Smooth muscle cell (in vitro differentiated cells): ENCODE data around the gene NDUFC1. TPM values are rescaled to one million over a fixed set of nuclear protein-coding genes. Genes with fewer than 3 reads are reported as not detected.
"Not testable (repeated sequence)": the region's sequence is repeated elsewhere in the genome, so short reads cannot be mapped to it uniquely, and the experiment has no call there.

Experiments used
- DNase-seq: peaks from one replicate; lab custom pipeline; 2025; ENCODE audit not compliant: unreplicated experiment; lab: John Stamatoyannopoulos, UW
- H2AFZ ChIP-seq: fragments of 200-600 bp; sonication (generic); 2 replicates; pipeline ENCODE4 v1.6.0; 2016; ENCODE audit warnings: antibody characterized with exemption, low read depth, mild to moderate bottlenecking
- H3F3A ChIP-seq: fragments of 200-600 bp; sonication (generic); 2 replicates; pipeline ENCODE4 v1.6.0; 2017; ENCODE audit warnings: antibody characterized with exemption, low read depth
- H3K27ac ChIP-seq: fragments of 200-600 bp; sonication (generic); 2 replicates; pipeline ENCODE4 v1.5.1; 2016; ENCODE audit warnings: low read depth, mild to moderate bottlenecking
- H3K27me3 ChIP-seq: fragments of 200-600 bp; sonication (generic); 2 replicates; pipeline ENCODE4 v1.6.1; 2016; ENCODE audit warnings: low read depth, mild to moderate bottlenecking
- H3K36me3 ChIP-seq: fragments of 200-600 bp; sonication (generic); 2 replicates; pipeline ENCODE4 v1.5.1; 2016; ENCODE audit warnings: low read depth
- H3K4me1 ChIP-seq: fragments of 200-600 bp; sonication (generic); 2 replicates; pipeline ENCODE4 v1.5.1; 2016; ENCODE audit warnings: low read depth
- H3K4me2 ChIP-seq: fragments of 200-600 bp; sonication (generic); 2 replicates; pipeline ENCODE4 v1.6.0; 2016; ENCODE audit warnings: mild to moderate bottlenecking
- H3K4me3 ChIP-seq: fragments of 200-600 bp; sonication (generic); 2 replicates; pipeline ENCODE4 v1.5.1; 2016; ENCODE audit warnings: mild to moderate bottlenecking
- H3K79me2 ChIP-seq: fragments of 200-600 bp; sonication (generic); 2 replicates; pipeline ENCODE4 v1.6.0; 2016; ENCODE audit warnings: low read depth, mild to moderate bottlenecking
- H3K9ac ChIP-seq: fragments of 200-600 bp; sonication (generic); 2 replicates; pipeline ENCODE4 v1.6.0; 2016; ENCODE audit warnings: low read depth
- H3K9me3 ChIP-seq: fragments of 200-600 bp; sonication (generic); replicated peaks from 2 replicates; pipeline ENCODE4 v1.5.1; 2016; ENCODE audit warnings: low read depth
- H4K20me1 ChIP-seq: fragments of 200-600 bp; sonication (generic); 2 replicates; pipeline ENCODE4 v1.6.0; 2016; ENCODE audit warnings: low read depth
- CTCF ChIP-seq: fragments of 200-600 bp; sonication (generic); IDR thresholded peaks from 2 replicates; pipeline ENCODE4 v1.5.1; 2017; ENCODE audit warnings: borderline replicate concordance, mild to moderate bottlenecking, antibody characterized with exemption; ENCODE audit not compliant: insufficient read depth, poor library complexity, severe bottlenecking
- WGBS: methylation state at CpG from one replicate; pipeline ENCODE4 v1.1.7; 2016; ENCODE audit warnings: low lambda C conversion rate; 5-methylcytosine and 5-hydroxymethylcytosine counted together
- polyA plus RNA-seq: library from polyadenylated mRNA; unstranded; fragments of >200 nt; fragmentation: Nextera tagmentation; extraction: Ambion mirVana; gene quantifications from 2 replicates; pipeline ENCODE4 v1.2.1, GENCODE V29; 2016
- total RNA-seq: library from RNA; depleted of rRNA; stranded (reverse); fragments of >200 nt; gene quantifications from 2 replicates; pipeline ENCODE4 v1.2.3, GENCODE V29; 2014

NDUFC1 gene
- total and polyA plus RNA-seq, 2 experiments from 2014 or later: 56.8 to 169 TPM

GRCh38 chr4:139266583-139267257 lies 35.6 kb downstream of the NDUFC1 start:
- H3K4me3 ChIP-seq: peak overlapping the region; percentile 55
- H3F3A ChIP-seq: no peaks in the 10 kb centered on the region
- H3K9ac ChIP-seq: peak overlapping the region; percentile 23
- H4K20me1 ChIP-seq: no peaks in the 10 kb centered on the region
- no peak for TF ChIP-seq CTCF
- H3K4me2 ChIP-seq: peak overlapping the region; percentile 83
- no peaks in the 10 kb centered on the region for H3K9me3 ChIP-seq
- H3K27me3 ChIP-seq: no peaks in the 10 kb centered on the region
- H2AFZ ChIP-seq: peak overlapping the region; percentile 75
- H3K36me3 ChIP-seq: no peaks in the 10 kb centered on the region
- no peaks in the 10 kb centered on the region for H3K79me2 ChIP-seq
- peaks cover 8% of the 10 kb centered on the region for H3K4me1 ChIP-seq
- H3K27ac ChIP-seq: peak overlapping the region; percentile 67
- peak; percentile 2 for DNase-seq
- WGBS: 22% methylated on average over 14 of the region's 14 CpGs

- no peak for DNase-seq
- Histone ChIP-seq H3K4me3 (peak overlapping the region; percentile 55), H3K36me3 (no peaks in the 10 kb centered on the region), H3K27ac (peak overlapping the region; percentile 67), H3K4me2 (peak overlapping the region; percentile 83), H3K9me3 (no peaks in the 10 kb centered on the region), H4K20me1 (no peaks in the 10 kb centered on the region), H2AFZ (peak overlapping the region; percentile 75), H3K27me3 (no peaks in the 10 kb centered on the region), H3K4me1 (peaks cover 8% of the 10 kb centered on the region), H3K79me2 (no peaks in the 10 kb centered on the region), H3F3A (no peaks in the 10 kb centered on the region), H3K9ac (peak overlapping the region; percentile 23)
- TF ChIP-seq CTCF: no peak
- WGBS: 0% methylated on average over 1 of the region's 1 CpG
These were observed 36.1 kb downstream of the NDUFC1 start for GRCh38 chr4:139266208-139266582.

- Histone ChIP-seq H3F3A (no peaks in the 10 kb centered on the region), H3K27ac (no peak overlapping the region), H3K4me3 (no peak overlapping the region), H3K27me3 (no peaks in the 10 kb centered on the region), H3K4me1 (peaks cover 8% of the 10 kb centered on the region), H3K36me3 (no peaks in the 10 kb centered on the region), H3K4me2 (peak overlapping the region; percentile 83), H3K9ac (no peak overlapping the region), H3K9me3 (no peaks in the 10 kb centered on the region), H4K20me1 (no peaks in the 10 kb centered on the region), H3K79me2 (no peaks in the 10 kb centered on the region), H2AFZ (no peak overlapping the region)
- DNase-seq: no peak
- 63% methylated on average over 3 of the region's 3 CpGs for WGBS
- no peak for TF ChIP-seq CTCF
These were observed 36.6 kb downstream of the NDUFC1 start for GRCh38 chr4:139265654-139266053.

DNA sequence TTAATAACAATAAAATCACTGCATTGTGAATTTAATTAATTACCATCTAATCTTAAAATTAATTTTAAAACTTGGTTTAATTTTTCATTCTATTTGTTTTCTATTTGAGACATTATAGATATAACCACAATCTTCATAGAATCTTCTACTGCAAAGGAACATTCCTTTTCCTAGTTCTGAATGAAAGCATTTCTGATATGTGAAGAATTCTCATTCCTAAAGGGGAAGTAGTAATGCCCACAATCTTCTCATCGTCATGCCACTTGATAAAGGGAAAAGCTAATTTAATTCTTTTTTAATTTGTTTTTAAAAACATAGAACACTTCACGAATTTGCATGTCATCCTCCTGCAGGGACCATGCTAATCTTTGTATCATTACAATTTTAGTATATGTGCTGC lies 45.9 kb downstream of the NDUFC1 start:
- Histone ChIP-seq H4K20me1 (no peaks in the 10 kb centered on the region), H2AFZ (no peak overlapping the region), H3K27ac (no peak overlapping the region), H3K36me3 (no peaks in the 10 kb centered on the region), H3K4me1 (no peaks in the 10 kb centered on the region), H3K27me3 (no peaks in the 10 kb centered on the region), H3K4me3 (no peak overlapping the region), H3K4me2 (no peak overlapping the region), H3K9me3 (no peaks in the 10 kb centered on the region), H3K9ac (no peak overlapping the region), H3F3A (no peaks in the 10 kb centered on the region), H3K79me2 (no peaks in the 10 kb centered on the region)
- 49% methylated on average over 2 of the region's 2 CpGs for WGBS
- DNase-seq: no peak
- no peak for TF ChIP-seq CTCF

GRCh38 chr4:139255581-139255980 lies 46.7 kb downstream of the NDUFC1 start:
- H2AFZ ChIP-seq, H3K27me3 ChIP-seq, H3K27ac ChIP-seq, H3K9me3 ChIP-seq, H3K9ac ChIP-seq, H3K79me2 ChIP-seq, DNase-seq, H4K20me1 ChIP-seq, H3K4me2 ChIP-seq, H3K4me3 ChIP-seq, H3K4me1 ChIP-seq, H3K36me3 ChIP-seq, H3F3A ChIP-seq: not testable (repeated sequence)
- 96% methylated on average over 6 of the region's 6 CpGs for WGBS
